HCEC 1CT (cell line): Measurements from ENCODE around the gene MLLT1.
"Not testable (repeated sequence)": the region's sequence is repeated elsewhere in the genome, so short reads cannot be mapped to it uniquely, and the experiment has no call there.

ENCODE experiments used
- DNase-seq: peaks from one replicate; pipeline ENCODE4 v3.0.0-alpha.2; 2017

MLLT1 gene

DNA sequence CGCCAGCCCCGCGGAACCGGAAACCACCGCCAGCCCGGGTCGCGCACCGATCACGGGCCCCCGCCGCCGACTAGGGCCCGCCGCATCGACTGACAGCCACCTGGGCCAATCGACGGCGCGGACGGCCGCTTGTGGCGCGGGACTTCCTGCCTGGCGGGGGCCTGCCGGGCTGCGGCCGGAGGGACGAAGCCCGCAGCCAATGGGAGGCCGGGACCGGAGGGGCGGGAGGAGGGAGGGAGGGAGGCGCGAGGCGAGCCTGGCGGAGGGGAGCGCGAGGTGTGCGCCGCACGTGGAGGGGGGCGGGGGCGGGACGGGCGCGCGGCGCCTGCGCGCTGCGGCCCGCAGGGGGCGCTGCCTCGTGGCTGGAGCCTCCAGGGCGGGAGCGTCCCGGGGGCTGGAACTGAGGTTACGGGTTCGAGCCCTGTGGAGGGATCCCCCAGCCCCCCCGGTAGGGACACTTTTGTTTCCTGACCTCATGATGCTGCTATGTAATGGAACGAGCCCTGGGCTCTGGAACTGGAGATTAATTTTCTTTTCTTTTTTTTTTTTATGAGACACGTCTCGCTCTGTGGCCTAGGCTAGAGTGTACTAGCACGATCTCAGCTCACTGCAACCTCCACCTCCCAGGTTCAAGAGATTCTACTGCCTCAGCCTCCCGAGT lies at the start of gene MLLT1:
MLLT1 (minus strand) TSS at position 45 of the 661 bp plus-strand sequence. CDS start 191 bp downstream, outside the sequence.
- DNase-seq, result peak; percentile 95

GRCh38 chr19:6326815-6327214 lies 47.0 kb upstream of the MLLT1 start:
- no peak for DNase-seq

DNA sequence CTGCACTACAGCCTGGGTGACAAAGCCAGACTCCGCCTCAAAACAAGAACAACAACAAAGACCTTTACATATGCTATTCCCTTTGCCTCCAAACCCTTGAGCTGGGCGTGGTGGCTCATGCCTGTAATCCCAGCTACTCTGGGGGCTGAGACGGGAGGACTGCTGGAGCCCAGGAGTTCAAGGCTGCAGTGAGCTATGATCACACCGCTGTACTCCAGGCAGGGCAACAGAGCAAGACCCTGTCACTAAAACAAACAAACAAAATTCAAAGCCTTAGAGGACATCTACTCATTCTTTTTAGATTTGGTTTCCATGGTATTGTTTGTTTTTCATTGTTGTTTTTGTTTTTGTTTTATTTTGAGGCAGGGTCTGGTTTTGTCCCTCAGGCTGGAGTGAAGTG lies 45.8 kb upstream of the MLLT1 start:
- no peak for DNase-seq

GRCh38 chr19:6324757-6325156 lies 45.0 kb upstream of the MLLT1 start:
- DNase-seq, result no peak

- DNase-seq, result no peak
These were observed 42.5 kb upstream of the MLLT1 start for GRCh38 chr19:6322284-6322683.

DNA sequence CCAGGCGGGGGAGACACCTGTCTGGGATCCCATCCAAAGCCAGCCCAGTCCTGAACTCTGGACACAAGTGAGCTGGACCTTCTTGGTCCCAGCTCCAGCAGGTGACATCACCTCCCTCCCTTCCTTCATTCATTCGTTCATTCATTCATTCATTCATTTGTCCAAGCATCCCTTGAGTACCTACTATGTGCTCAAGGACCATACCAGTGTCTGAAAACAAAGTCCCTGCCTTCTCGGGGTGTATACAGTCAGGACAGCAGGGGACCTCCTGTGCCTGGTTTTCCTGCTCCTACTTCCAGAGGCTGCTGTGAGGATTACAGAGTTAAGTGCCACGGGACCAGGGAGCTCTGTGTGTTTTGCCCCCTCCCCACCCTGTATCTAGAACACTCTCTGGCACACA lies 39.6 kb upstream of the MLLT1 start:
- no peak for DNase-seq

DNA sequence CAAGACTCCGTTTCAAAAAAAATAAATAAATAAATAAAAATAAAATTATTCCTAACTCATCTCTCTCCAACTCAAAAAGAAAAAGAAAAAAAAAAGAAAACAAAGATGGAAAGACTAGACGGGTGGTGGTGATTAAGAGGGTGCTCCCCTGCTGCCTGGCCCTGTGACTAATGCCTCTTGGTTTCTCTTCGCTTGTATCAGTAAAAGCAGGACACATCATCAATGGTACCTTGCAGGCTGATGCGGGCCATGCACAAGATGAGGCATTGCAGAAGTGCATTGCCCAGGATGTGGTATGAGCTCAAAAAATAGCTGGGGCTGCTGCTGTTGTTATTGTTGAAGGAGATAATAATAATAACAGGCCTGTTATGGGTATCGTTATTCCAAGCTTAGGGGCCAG lies 39.0 kb upstream of the MLLT1 start:
- DNase-seq, result peak; percentile 13

GRCh38 chr19:6315646-6316045 lies 35.9 kb upstream of the MLLT1 start:
- not testable (repeated sequence) for DNase-seq

DNA sequence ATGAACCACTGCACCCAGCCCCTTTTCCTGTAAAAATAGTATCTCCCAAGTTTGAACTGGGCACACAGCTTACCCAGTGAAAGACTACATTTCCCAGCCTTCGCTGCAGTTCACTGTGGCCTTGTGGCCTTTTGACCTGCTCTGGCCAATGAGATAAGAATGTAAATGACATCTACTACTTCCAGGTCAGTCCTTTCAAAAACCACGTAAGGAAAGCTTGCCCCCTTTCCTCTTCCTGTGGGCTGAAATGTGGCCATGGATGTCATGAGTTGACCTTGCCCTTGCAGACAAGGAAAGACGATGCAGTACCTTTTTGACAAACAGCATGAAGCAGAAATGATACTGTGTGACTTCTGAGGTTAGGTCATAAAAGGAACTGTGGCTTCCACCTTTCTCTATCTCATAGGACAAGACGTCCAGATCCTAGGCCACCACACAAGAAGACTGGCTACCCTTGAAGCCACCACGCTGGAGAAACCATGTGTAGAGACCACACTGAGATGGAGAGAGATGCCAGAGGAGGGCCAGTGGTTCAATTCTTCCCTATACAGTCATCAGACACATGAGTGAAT lies 33.7 kb upstream of the MLLT1 start:
- no peak for DNase-seq

DNA sequence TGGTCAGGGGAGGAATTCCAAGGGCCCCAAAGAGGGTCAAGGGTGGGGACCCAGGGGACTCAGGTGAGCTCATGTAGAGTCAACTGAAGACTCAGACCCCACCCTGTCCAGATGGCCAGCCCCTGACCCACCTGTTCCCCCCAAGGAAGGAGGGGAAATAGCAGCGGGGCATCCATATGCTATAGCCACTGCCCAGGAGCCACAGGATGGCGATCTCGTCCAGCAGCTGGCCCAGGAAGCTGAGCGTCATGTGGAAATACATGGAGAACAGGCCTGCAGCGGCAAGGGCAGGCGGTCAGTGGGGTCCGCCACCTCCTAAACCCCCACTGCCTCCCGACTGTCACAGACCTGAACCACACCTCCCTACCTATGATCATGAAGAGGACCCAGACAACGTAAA lies 32.2 kb upstream of the MLLT1 start:
- no peak for DNase-seq

DNA sequence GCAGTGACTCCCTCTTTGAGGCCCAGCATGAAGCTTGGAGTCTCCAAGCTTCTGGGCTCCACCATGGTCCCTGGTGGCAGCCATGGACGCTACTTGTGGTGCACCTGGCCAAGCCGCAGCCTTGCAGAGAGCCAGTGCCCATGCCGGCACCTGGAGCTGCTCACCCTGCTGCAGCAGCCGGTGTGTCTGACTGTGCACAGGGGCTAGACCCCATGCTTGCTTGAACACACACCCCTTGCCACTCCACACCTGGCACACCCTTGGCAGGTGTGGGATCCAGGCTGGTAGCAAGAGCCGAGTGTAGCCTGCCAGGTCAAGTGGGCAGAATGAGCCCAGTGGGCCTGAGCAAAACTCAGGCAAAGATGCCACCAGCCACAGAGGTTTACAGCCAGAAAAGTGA lies 18.6 kb upstream of the MLLT1 start:
- no peak for DNase-seq

GRCh38 chr19:6297202-6297601 lies 17.4 kb upstream of the MLLT1 start:
- no peak for DNase-seq

DNA sequence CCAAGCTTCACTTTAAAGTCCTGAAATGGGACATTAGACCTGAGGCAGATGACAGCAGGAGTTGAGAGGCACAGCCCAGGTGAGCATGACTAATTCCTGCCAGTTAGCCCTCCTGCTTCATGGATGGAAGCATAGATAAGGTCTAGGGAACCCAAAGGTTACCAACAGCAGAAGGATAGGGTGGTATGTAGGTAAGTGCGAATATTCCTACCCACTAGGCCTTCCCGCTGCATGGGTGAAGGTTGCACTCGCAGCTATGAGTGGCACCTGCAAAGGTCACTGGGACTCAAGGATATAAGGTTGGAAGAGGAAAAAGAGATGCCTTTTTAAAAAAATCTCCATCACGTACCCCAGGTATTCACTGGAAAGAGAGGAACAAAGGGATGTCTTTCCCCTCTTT lies 12.2 kb upstream of the MLLT1 start:
- DNase-seq, result no peak

DNA sequence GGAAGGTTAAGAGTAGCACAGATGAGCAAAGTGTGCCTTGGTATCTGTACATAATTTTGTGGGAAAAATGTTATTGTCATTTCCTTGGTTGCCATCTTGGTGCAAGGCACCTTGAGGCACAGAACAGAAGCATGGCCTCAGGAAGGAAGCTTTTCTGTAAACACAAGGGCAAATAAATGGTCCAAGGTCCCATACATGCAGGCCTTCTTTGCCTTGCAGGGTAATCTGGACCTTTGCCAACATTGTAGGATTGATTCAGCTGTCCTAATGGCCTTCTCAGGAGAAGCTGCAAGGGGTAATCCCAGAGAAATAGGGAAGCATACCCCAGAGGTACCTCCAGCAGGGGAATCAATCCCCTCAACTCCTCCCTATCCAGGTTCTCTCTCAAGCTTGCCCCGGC lies 9.0 kb upstream of the MLLT1 start:
- no peak for DNase-seq

GRCh38 chr19:6287269-6287885 lies 7.6 kb upstream of the MLLT1 start:
- no peak for DNase-seq

DNA sequence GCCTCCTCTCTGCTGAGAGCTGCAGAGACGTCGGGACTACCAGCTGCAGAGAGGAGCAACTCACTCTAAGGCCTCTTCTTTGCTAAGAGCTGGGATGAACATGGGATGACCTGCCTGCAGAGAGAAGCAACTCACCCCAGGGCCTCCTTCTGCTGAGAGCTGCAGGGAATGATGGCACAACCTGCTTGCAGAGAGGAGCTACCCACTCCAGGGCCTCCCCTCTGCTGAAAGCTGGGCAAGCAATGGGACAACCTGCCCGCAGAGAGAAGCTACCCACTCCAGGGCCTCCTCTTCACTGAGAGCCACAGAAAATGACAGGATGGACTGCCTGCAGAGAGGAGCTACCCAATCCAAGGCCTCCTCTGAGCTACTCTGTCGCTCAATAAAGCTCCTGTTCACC lies 6.9 kb upstream of the MLLT1 start:
- DNase-seq, result no peak

- not testable (repeated sequence) for DNase-seq
These were observed 2.6 kb upstream of the MLLT1 start for GRCh38 chr19:6282393-6282792.

GRCh38 chr19:6279620-6279930 lies 200 bp downstream of the MLLT1 start:
- no peak for DNase-seq

DNA sequence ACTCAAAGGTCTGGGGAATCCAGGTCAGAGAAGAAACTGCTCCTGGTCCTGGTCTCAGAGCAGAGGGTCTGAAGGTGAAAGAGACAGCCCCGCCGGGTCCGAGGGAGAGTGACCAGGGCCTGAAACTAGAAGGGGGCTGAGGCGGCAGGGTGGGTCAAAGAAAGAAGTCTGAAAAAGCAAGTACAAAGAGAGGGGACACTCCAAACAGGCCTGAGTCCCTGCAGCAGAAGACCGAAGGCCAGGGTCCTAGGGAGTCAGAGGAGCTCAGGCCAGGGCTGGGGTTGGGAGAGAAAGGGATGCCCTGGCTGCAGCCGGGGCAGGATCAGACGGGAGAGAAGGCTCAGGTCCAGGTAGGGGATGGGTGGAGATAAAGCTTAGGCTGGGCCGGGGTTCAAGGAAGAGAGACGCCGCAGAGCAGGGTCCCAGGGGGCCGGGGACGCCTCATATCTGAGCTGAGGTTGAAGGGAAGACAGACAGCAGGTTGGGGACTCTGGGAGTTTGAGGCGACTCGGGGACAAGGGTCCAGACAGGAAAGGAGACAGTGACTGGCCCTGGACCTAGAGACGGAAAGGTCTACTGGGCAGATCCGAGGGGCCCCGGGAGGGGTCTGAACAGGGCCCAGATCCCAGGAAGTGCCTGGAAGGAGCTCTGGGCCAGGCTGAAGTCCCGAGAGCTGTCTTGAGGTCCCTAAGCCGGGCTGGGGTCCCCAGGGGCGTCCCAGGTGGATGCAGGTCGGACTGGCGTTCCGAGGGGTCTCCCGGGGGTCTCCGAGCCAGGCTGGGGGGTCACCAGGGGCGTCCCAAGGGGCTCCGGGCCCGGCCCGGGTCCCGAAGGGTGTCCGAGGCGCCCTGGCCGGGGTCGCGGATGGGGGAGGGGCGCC lies 795 bp downstream of the MLLT1 start:
- DNase-seq, result peak; percentile 7

DNA sequence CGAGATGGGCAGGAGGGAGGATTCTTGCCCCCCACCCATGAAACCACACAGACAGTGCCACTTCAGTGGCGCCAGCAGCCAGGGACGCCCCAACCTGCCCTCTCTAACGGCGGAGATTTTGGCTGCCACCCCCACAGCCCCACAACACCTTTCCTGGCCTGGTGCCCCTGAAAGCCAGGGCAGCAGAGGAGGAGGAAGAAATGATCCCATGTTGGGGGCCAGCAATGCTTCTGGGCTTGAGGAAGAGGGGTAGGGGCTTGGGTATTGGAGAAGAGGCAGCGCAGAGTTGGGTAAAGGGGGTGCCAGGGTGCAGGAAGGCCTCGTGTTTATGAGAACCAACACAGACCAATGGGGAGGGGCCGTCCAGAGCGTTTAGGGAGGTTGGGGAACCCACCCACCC lies 1.7 kb downstream of the MLLT1 start:
- no peak for DNase-seq

- DNase-seq, result peak; percentile 37
These were observed 3.3 kb downstream of the MLLT1 start for GRCh38 chr19:6276447-6276846.

DNA sequence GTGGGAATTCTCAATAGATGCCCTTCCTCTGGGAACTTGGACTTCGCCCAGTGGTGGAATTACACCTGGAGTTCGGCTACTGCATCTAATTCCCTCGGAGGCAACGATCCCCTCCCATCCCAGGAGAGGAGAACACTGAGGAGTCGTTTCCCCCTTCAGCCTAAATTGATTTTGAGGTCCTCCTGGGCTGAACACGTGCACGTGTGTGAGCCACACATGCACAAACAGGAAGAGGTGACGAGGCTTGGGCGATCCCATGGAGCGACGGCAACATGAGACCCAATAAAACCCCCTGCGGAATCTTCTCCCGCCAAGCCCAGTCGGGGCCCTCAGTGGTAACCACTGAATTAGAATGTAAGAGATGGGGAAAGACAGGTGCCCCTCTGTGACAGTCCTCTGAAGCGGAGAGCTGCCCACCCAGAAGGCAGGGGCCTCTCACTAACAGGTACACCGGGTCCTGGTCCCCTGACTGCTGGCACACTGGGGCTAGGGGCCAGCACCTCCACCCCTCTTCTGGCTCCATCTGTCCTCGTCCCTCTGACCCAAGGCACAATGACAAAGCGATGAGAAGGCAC lies 4.5 kb downstream of the MLLT1 start:
- no peak for DNase-seq

DNA sequence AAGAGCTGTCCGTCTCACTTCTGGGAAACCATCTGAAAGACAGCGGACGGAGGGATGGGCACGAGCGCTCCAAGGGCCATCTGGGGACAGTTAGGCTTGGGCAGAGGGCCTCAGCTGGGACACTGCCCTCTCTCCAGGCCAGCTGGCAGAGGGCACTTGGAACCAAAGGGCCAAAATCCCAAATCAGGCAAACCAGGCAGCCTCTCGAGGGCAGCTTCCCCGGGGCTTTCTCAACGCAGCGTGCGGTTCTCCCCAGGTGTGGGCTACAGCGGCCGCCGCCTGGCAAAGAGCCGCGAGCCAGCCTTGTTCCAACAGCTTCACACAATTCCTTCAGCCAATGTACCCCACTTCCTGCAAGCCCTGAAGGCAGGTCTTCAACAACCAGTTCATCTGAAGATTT lies 5.0 kb downstream of the MLLT1 start:
- no peak for DNase-seq
